GM19324 (cell line): ENCODE results near the gene SIGLEC7.
"Not testable (repeated sequence)": the region's sequence is repeated elsewhere in the genome, so short reads cannot be mapped to it uniquely, and the experiment has no call there.

Experiments used
- ATAC-seq: cut with Tn5 transposase; IDR thresholded peaks from one replicate; pipeline ENCODE4 v1.9.1; 2021; ENCODE audit warnings: mild to moderate bottlenecking, moderate library complexity; ENCODE audit not compliant: unreplicated experiment, low FRiP score

Gene SIGLEC7

GRCh38 chr19:51137792-51138425 is 4.2 kb upstream of the SIGLEC7 start:
- ATAC-seq: no peak

GRCh38 chr19:51138549-51138979 is 3.5 kb upstream of the SIGLEC7 start:
- ATAC-seq: no peak

DNA sequence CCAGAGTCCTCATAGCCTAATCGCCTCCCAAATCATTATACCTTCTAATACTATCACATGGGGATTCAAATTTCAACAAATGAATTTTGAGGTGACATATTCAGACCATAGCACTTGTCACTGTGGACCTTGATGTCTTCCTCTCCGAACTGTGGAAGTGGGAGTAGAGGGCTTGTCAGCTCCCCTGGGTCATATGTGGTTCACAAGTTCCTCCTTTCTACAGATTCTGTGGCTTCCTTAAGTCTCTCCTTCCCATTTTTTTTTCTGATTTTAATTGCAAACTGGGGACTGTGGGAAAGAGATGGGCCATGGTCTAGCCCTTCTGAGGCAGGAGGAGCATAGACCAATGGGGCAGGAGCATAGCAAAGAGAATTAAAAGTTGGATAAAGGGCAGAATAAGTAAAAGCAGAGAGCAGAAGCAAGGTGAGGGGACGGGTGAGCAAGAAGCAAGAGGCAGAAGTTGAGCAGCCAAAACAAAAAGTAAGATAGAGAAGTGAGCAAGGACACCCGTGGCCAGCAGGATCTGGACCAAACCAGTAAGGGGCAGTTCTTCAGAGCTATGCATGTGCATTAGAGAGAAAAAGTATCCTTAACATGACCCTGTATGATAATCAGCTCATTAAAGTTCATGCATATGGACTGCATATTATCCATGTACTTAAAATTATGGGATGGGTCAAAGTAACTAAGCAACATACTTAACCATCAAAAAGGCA is 2.6 kb upstream of the SIGLEC7 start:
- ATAC-seq: no peak

- ATAC-seq: no peak
These were observed 1.7 kb upstream of the SIGLEC7 start for GRCh38 chr19:51140441-51140840.

DNA sequence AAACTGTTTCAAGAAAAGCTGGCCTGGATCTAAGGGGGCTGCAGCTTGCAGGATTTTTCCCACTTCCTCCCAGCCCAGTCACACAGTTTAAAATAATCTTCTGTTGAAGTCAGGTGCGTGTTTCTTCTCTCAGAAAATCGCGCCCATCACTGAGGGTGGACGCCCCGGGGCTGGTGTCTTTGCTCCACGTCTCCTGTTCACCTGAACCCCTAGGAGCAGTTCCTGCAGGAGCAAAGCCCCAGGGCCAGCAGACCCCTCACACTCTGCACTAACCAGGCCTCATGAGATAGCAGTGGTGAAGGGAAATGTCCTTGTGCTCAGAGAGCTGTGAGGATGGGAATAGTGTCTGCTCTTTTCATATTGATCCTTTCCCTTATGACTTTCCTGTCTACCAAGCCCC is 920 bp upstream of the SIGLEC7 start:
- no peak for ATAC-seq

- not testable (repeated sequence) for ATAC-seq
These were observed 841 bp downstream of the SIGLEC7 start for GRCh38 chr19:51142809-51143475.

GRCh38 chr19:51143486-51143885 is 1.4 kb downstream of the SIGLEC7 start:
- no peak for ATAC-seq

DNA sequence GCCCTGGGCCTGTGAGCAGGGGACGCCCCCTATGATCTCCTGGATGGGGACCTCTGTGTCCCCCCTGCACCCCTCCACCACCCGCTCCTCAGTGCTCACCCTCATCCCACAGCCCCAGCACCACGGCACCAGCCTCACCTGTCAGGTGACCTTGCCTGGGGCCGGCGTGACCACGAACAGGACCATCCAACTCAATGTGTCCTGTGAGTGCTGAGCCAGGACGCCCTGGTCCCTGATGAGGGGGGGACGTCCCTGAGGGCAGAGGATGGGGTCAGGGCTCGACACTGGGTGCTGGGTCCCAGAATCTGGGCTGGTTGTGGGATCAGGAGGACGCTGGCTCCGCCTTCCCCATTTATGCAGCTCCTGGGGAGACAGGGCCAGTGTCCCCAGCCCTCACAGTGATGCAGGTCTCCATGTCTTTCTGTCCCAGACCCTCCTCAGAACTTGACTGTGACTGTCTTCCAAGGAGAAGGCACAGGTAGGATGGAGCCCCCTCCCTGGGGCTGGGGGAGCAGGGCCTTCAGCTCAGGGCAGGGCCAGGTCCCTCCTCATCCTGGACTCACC is 2.5 kb downstream of the SIGLEC7 start:
- ATAC-seq: no peak

DNA sequence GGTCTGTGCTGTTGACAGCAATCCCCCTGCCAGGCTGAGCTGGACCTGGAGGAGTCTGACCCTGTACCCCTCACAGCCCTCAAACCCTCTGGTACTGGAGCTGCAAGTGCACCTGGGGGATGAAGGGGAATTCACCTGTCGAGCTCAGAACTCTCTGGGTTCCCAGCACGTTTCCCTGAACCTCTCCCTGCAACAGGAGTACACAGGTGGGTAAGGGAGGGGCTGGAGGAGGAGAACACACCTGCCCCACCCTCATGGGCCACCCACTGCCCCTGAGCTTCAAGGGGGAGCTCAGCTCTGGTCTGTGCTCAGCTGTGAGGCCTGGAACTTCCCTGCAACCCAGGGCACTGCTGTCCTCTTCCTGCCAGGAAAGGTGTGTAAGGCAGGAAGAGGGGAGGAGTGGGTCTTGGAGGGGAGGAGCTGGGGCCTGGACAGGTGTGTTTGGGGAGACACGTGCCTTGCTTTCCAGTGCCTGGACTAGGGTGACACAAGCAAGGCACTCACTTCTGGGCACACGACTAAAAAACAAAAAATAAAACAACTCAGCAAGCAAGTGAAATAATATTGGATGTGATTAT is 3.9 kb downstream of the SIGLEC7 start:
- ATAC-seq: no peak

GRCh38 chr19:51146751-51147150 is 4.7 kb downstream of the SIGLEC7 start:
- ATAC-seq: no peak

- ATAC-seq: no peak
These were observed 5.6 kb downstream of the SIGLEC7 start for GRCh38 chr19:51147663-51148062.

DNA sequence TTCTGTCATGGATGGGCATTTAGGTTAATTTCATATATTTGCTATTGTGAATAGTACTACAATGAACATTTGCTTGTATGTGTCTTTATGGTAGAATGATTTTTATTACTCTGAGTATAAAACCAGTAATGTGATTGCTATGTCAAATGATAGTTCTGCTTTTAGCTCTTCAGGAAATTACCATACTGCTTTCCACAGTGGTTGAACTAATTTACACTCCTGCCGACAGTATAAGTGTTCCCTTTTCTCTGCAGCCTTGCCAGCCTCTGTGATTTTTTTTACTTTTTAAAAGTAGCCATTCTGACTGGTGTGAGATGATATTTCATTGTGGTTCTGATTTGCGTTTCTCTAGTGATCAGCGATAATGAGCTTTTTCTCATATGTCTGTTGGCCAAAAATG is 6.5 kb downstream of the SIGLEC7 start:
- ATAC-seq: no peak

GRCh38 chr19:51150627-51151026 is 8.5 kb downstream of the SIGLEC7 start:
- no peak for ATAC-seq

DNA sequence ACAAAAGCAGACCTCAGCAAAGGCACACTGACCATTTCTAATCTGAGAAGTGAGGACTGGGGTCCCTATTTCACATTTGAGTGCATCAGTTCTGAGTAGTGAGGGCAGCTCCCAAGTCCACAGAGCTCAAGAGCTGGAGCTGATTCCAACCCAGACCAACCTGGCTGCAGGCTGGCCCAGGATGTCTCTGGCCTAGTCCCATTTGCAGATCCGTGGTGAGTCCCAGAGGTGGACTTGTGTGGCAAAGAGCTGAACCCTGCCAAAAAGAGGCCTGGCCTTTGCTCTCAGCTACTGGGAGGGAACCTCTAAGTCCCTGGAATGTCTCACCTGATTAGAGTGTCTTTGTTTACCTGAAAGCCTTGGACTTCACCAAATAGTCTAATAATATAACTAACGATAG is 14.6 kb downstream of the SIGLEC7 start:
- ATAC-seq: no peak

DNA sequence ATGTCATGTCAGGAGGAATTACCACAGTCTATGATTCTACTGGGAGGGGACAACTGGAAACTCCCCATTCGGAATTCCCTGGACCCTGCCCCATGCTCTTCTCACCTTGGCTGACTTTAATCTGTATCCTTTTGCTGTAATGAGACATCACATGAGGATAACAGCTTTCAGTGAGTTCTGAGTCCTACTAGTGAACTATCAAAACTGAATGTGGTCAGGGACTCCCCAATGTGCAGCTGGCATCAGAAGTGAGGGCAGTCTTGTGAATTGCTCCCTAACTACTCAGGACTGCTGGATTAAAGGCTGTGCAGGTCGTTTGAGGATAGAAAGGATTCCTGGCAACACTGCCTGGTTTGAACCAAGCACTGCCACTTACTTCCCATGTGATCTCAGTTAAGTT is 15.2 kb downstream of the SIGLEC7 start:
- no peak for ATAC-seq

GRCh38 chr19:51158474-51159129 is 16.5 kb downstream of the SIGLEC7 start:
- ATAC-seq: no peak

GRCh38 chr19:51159656-51160055 is 17.6 kb downstream of the SIGLEC7 start:
- no peak for ATAC-seq

- ATAC-seq: no peak
These were observed 19.2 kb downstream of the SIGLEC7 start for GRCh38 chr19:51161266-51161665.

DNA sequence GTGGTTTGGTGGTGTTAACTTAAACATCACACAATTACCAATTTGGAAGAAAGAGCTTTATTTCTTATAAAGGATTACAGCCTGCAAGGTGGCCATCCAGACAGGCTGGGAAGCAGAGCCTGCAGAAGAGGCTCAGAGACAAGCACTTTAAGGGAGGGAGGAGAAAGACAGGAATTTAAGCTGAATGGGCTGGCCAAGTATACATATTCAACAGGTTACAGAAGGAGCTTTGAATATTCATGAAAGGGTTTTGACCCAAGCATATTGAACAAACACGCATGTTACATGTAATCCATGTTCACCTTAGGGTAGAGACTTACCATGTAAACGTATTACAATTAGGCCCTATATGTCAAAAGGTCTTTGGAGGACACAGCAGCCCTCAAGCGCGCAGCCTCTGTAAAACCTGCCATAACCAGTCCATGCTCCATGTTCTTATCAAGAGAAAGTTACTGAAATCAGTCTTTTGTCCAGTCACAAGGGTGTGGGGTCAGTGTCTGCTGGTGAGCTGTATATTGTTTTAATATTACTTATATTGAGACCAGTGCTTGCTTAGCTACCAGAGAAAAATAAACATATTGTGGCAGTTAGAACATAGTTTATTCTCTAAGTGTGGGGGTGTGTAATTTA is 19.9 kb downstream of the SIGLEC7 start:
- no peak for ATAC-seq

DNA sequence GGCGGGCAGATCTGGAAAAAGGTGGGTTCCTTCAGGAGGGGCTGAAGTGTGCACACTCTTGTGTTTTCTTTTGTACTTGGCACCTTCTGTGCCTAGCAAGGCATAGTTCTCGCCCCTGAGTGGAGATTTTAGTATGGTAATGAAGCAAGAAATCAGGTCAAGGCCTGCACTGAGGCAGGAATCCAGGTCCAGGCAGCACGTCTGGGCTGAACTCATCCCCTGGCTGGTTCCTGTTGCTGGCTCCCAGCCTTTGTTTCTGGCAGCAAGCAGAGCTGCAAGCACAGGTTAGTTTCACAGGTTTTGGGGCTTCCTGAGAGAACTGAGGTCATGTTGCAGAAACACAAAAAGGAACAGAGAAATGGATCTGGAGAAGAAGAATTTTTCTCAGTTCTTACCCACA is 21.2 kb downstream of the SIGLEC7 start:
- no peak for ATAC-seq
